Astrocyte (in vitro differentiated cells and primary cell): ENCODE measurements around the gene PLOD1.

ENCODE experiments used
- EZH2 ChIP-seq: IDR thresholded peaks from 2 replicates; pipeline ENCODE4 v1.6.1; 2012; ENCODE audit warnings: mild to moderate bottlenecking, low read length, inconsistent platforms; ENCODE audit not compliant: insufficient read depth
- TF ChIP-seq, protein P1 (sequence below): IDR thresholded peaks from 2 replicates; pipeline ENCODE4 v1.5.1; 2011; ENCODE audit warnings: low read depth, mild to moderate bottlenecking, inconsistent platforms, low read length, moderate library complexity; ENCODE audit not compliant: insufficient read depth

DNA sequence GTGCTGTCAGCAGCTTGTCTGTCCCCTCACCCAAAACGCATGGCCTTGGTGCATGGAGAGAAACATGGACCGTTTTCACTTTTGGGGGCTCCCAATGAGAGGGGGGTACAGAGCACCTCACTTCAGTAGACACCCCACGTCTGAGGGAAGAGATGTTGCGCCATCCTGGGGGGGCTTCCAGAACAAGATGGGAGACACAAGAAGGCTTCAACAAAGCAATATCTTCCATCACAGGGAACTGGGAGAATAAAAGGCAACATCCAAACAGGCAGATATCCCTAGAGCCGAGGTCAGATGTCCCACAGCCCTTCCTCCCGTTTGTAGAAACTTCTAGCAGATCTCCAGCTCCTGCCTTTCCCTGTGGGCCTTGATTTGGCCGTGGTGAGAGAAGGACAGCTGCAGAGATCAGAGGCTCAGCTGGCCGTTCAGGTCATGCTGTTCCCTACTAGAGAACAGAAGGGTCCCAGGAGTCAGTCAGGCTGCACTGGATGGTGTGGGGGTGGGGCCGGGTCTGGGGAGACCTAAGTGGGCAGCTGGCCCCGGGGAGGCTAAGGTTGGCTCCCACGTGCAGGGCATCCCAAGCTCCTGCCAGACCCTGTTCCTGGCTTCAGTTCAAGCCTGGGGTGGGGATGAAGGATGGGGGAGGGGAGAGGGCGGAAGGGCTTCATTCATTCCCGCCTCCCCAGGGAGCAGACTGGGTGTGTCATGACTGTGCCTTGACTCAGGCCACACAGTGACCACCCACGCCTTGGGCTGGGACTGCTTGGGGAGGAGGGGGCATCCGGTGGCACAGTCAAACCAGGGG lies 4.4 kb downstream of the PLOD1 start:
- TF ChIP-seq, protein P1, sequence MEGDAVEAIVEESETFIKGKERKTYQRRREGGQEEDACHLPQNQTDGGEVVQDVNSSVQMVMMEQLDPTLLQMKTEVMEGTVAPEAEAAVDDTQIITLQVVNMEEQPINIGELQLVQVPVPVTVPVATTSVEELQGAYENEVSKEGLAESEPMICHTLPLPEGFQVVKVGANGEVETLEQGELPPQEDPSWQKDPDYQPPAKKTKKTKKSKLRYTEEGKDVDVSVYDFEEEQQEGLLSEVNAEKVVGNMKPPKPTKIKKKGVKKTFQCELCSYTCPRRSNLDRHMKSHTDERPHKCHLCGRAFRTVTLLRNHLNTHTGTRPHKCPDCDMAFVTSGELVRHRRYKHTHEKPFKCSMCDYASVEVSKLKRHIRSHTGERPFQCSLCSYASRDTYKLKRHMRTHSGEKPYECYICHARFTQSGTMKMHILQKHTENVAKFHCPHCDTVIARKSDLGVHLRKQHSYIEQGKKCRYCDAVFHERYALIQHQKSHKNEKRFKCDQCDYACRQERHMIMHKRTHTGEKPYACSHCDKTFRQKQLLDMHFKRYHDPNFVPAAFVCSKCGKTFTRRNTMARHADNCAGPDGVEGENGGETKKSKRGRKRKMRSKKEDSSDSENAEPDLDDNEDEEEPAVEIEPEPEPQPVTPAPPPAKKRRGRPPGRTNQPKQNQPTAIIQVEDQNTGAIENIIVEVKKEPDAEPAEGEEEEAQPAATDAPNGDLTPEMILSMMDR, result no peak
- TF ChIP-seq EZH2, result no peak
